Naive thymus-derived CD4-positive, alpha-beta T cell (primary cell): ENCODE results near the gene GRWD1. TPM values are rescaled to one million over a fixed set of nuclear protein-coding genes. Genes with fewer than 3 reads are reported as not detected.
A peak's percentile ranks its signal among the peaks of the same experiment; 100 is the strongest.

ENCODE experiments used
- ATAC-seq: fragments of 150-1000 bp; cut with Tn5 transposase; 2 replicates; pipeline ENCODE4 v1.10.0; 2021; ENCODE audit warnings: mild to moderate bottlenecking, moderate library complexity
- CTCF ChIA-PET: fragments of 350-600 bp; sonication (Branson Sonifier 250); formaldehyde crosslinking; loops from one replicate; lab custom pipeline; 2021; ENCODE audit warnings: antibody characterized with exemption; lab: Charles Lee
- POLR2A ChIA-PET: fragments of 350-600 bp; sonication (Branson Sonifier 250); formaldehyde crosslinking; loops from one replicate; lab custom pipeline; 2021; ENCODE audit warnings: antibody characterized with exemption, inconsistent platforms; lab: Charles Lee
- DNase-seq, 9 donors: peaks; one replicate each; pipeline versions ENCODE4 v3.0.0 to v3.0.0-alpha.2; 2020 to 2022; ENCODE audit warnings: mixed read lengths in 1 of 9
- H3K27ac ChIP-seq: one replicate; pipeline ENCODE4 v1.7.0; 2013; ENCODE audit warnings: mild to moderate bottlenecking, low read depth, low read length, moderate library complexity
- H3K27me3 ChIP-seq, 2 donors: one replicate each; pipeline ENCODE4 v1.7.0; 2013; ENCODE audit warnings: low read length in 2 of 2, mild to moderate bottlenecking in 2 of 2, moderate library complexity in 2 of 2; ENCODE audit not compliant: control insufficient read depth in 2 of 2, insufficient read depth in 2 of 2
- H3K36me3 ChIP-seq, 3 experiments: 1 replicate in 2 of 3; 2 replicates in 1 of 3; pipeline ENCODE4 v1.7.0; 2013; ENCODE audit warnings: low read length in 3 of 3, mild to moderate bottlenecking in 3 of 3, moderate library complexity in 1 of 3; ENCODE audit not compliant: insufficient read depth in 3 of 3, control insufficient read depth in 2 of 3
- H3K4me1 ChIP-seq, 2 donors: one replicate each; pipeline ENCODE4 v1.7.0; 2013; ENCODE audit warnings: low read length in 2 of 2, mild to moderate bottlenecking in 2 of 2, moderate library complexity in 1 of 2; ENCODE audit not compliant: control insufficient read depth in 2 of 2, insufficient read depth in 2 of 2
- H3K4me3 ChIP-seq: 2 replicates; pipeline ENCODE4 v1.7.0; 2013; ENCODE audit warnings: mild to moderate bottlenecking, low read length
- H3K9me3 ChIP-seq, 3 experiments: 1 replicate in 2 of 3; 2 replicates in 1 of 3; pipeline ENCODE4 v1.7.0; 2013; ENCODE audit warnings: low read length in 3 of 3; ENCODE audit not compliant: control insufficient read depth in 2 of 3
- H3K27ac Mint-ChIP-seq, 9 donors: one replicate each; pipeline ENCODE4 v1.8.0; 2020 to 2022; ENCODE audit warnings: mixed read lengths in 9 of 9, mild to moderate bottlenecking in 8 of 9, moderate library complexity in 5 of 9, inconsistent platforms in 2 of 9
- H3K27me3 Mint-ChIP-seq, 5 donors: one replicate each; pipeline ENCODE4 v1.8.0; 2021 to 2022; ENCODE audit warnings: mixed read lengths in 5 of 5, mild to moderate bottlenecking in 1 of 5
- H3K36me3 Mint-ChIP-seq, 5 donors: one replicate each; pipeline ENCODE4 v1.8.0; 2020 to 2022; ENCODE audit warnings: mixed read lengths in 5 of 5, mild to moderate bottlenecking in 3 of 5, inconsistent platforms in 1 of 5
- H3K4me1 Mint-ChIP-seq, 7 donors: one replicate each; pipeline ENCODE4 v1.8.0; 2020 to 2022; ENCODE audit warnings: mixed read lengths in 7 of 7, mild to moderate bottlenecking in 3 of 7, inconsistent platforms in 1 of 7
- H3K4me3 Mint-ChIP-seq, 10 donors: one replicate each; pipeline ENCODE4 v1.8.0; 2020 to 2022; ENCODE audit warnings: mild to moderate bottlenecking in 10 of 10, mixed read lengths in 10 of 10, moderate library complexity in 6 of 10, inconsistent platforms in 2 of 10
- H3K9me3 Mint-ChIP-seq, 11 donors: one replicate each; pipeline ENCODE4 v1.8.0; 2020 to 2022; ENCODE audit warnings: mixed read lengths in 11 of 11, mild to moderate bottlenecking in 4 of 11, inconsistent platforms in 1 of 11, moderate library complexity in 1 of 11
- intact Hi-C, 2 donors: fragments of 100-400 bp; cut with micrococcal nuclease; formaldehyde crosslinking; loops; one replicate each; pipeline ENCODE4 v1.15.1; 2023
- polyA plus RNA-seq, 2 donors: library from polyadenylated mRNA; unstranded; fragments of 300-500 nt; fragmentation: Illumina TruSeq; gene quantifications; one replicate each; pipeline ENCODE4 v1.2.3, GENCODE V29; 2021
- total RNA-seq, 6 experiments: library from RNA in 5 of 6; stranded (reverse) in 5 of 6; gene quantifications; 1 replicate in 5 of 6; 2 replicates in 1 of 6; pipeline ENCODE4 v1.2.3 and lab custom pipeline; 2021 to 2026

The GRWD1 gene
- total and polyA plus RNA-seq, 7 experiments from 2014 or later, result 26.1 to 51.6 (median 40.3) TPM

DNA sequence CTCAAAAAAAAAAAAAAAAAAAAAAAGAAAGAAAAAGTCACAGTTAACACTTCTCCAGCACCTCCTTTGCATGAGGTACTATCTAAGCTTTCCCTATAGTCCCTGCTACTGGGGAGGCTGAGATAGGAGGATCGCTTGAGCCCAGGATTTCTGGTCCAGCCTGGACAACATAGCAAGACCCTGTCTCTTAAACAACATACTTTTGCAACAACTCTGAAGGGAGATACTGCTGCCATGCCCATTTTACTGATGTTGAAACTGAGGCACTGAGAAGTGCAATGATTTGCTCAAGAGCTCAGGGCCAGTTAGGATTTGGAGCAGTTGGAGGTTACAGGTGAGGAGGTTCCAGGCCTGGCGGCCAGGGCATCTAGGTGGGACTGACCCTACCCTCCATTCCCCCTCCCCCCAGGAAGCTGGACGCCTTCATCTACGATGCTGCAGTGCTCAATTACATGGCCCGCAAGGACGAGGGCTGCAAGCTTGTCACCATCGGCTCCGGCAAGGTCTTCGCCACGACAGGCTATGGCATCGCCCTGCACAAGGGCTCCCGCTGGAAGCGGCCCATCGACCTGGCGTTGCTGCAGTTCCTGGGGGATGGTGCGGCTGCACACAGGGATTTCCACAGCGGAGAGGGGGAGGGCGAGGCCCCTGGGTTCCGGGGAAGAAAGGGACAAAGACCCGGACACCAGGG, 4.3 kb upstream of the GRWD1 start:
- ATAC-seq (no peak), DNase-seq (no peak)
- H3K36me3 Mint-ChIP-seq, result peaks cover 0 to 5% (median 0%) of the 10 kb centered on the region in 5 donors
- ChIA-PET CTCF (no interaction called here), POLR2A (interaction anchor here (0.7 kb wide), 1 partner anchor 1167 kb away, joined by 3 read pairs; no protein-coding TSS in a partner anchor)
- H3K4me3 Mint-ChIP-seq, result peak overlapping the region in 9 of 10 donors; percentile 53 to 77 (median 68)
- Histone ChIP-seq H3K36me3 (peaks cover 0 to 4% (median 0%) of the 10 kb centered on the region in 3 experiments), H3K4me3 (no peak overlapping the region), H3K27ac (no peak overlapping the region), H3K4me1 (peaks cover 18 to 20% of the 10 kb centered on the region in 2 donors), H3K9me3 (no peaks in the 10 kb centered on the region), H3K27me3 (peaks cover 0 to 8% of the 10 kb centered on the region in 2 donors)
- H3K27ac Mint-ChIP-seq, result peak overlapping the region in 1 of 9 donors; percentile 17
- peaks cover 13 to 48% (median 27%) of the 10 kb centered on the region in 5 donors for H3K27me3 Mint-ChIP-seq
- intact Hi-C loops, result no loop called here
- peaks cover 10 to 25% (median 21%) of the 10 kb centered on the region in 7 donors for H3K4me1 Mint-ChIP-seq
- H3K9me3 Mint-ChIP-seq, result peaks cover 0 to 1% (median 0%) of the 10 kb centered on the region in 11 donors

DNA sequence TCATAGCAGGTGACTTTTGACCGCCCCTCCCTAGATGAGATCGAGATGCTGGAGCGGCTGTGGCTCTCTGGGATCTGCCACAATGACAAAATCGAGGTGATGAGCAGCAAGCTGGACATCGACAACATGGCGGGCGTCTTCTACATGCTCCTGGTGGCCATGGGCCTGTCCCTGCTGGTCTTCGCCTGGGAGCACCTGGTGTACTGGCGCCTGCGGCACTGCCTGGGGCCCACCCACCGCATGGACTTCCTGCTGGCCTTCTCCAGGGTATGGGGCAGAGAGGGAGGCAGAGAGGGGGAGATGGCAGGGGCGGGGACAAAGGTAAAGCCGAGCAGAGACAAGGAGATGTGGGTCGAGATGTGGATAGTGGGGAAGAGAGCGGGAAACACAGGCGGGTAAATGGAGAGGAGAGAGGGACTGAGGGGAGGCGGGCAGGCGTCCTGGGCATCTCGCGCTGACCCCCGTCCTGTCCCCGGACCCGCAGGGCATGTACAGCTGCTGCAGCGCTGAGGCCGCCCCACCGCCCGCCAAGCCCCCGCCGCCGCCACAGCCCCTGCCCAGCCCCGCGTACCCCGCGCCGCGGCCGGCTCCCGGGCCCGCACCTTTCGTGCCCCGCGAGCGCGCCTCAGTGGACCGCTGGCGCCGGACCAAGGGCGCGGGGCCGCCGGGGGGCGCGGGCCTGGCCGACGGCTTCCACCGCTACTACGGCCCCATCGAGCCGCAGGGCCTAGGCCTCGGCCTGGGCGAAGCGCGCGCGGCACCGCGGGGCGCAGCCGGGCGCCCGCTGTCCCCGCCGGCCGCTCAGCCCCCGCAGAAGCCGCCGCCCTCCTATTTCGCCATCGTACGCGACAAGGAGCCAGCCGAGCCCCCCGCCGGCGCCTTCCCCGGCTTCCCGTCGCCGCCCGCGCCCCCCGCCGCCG, 3.4 kb upstream of the GRWD1 start:
- peak overlapping the region in 1 of 9 donors; percentile 52 for H3K27ac Mint-ChIP-seq
- CTCF ChIA-PET, result interaction anchor here (0.6 kb wide), 1 partner anchor 1904 kb away, joined by 3 read pairs; no protein-coding TSS in a partner anchor

DNA sequence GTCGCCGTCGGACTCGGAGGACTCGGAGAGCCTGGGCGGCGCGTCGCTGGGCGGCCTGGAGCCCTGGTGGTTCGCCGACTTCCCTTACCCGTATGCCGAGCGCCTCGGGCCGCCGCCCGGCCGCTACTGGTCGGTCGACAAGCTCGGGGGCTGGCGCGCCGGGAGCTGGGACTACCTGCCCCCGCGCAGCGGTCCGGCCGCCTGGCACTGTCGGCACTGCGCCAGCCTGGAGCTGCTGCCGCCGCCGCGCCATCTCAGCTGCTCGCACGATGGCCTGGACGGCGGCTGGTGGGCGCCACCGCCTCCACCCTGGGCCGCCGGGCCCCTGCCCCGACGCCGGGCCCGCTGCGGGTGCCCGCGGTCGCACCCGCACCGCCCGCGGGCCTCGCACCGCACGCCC, 2.5 kb upstream of the GRWD1 start:
- peaks cover 0 to 8% of the 10 kb centered on the region in 2 donors for H3K27me3 ChIP-seq
- POLR2A ChIA-PET, result interaction anchor here (0.9 to 1.0 kb wide), 2 partner anchors 12 to 79 kb away, joined by 3 read pairs; partner anchors contain the start of genes KCNJ14, SYNGR4 and TMEM143
- intact Hi-C loops, result no loop called here
- peaks cover 6 to 15% (median 10%) of the 10 kb centered on the region in 3 experiments for H3K36me3 ChIP-seq
- CTCF ChIA-PET, result interaction anchor here (0.6 kb wide), 1 partner anchor 1905 kb away, joined by 3 read pairs; no protein-coding TSS in a partner anchor
- H3K9me3 Mint-ChIP-seq, result peaks cover 0 to 1% (median 0%) of the 10 kb centered on the region in 11 donors
- H3K27ac Mint-ChIP-seq, result no peak overlapping the region
- H3K9me3 ChIP-seq, result no peaks in the 10 kb centered on the region
- peaks cover 2 to 9% (median 6%) of the 10 kb centered on the region in 5 donors for H3K36me3 Mint-ChIP-seq
- peaks cover 12 to 45% (median 21%) of the 10 kb centered on the region in 5 donors for H3K27me3 Mint-ChIP-seq
- H3K27ac ChIP-seq, result no peak overlapping the region
- no peak overlapping the region for H3K4me3 ChIP-seq
- no peak for ATAC-seq
- H3K4me3 Mint-ChIP-seq, result peak overlapping the region in 1 of 10 donors; percentile 93
- H3K4me1 Mint-ChIP-seq, result peaks cover 13 to 37% (median 31%) of the 10 kb centered on the region in 7 donors
- peaks cover 20 to 22% of the 10 kb centered on the region in 2 donors for H3K4me1 ChIP-seq
- DNase-seq, result peak in 3 of 9 donors; percentile 13 to 25 (median 14)

More for the DNA sequence above, 3.4 kb upstream of the GRWD1 start:
- Mint-ChIP-seq H3K4me3 (peak overlapping the region; percentile 48 to 77 (median 66)), H3K27me3 (peaks cover 12 to 45% (median 27%) of the 10 kb centered on the region in 5 donors), H3K36me3 (peaks cover 0 to 5% (median 0%) of the 10 kb centered on the region in 5 donors), H3K4me1 (peaks cover 10 to 28% (median 24%) of the 10 kb centered on the region in 7 donors), H3K9me3 (peaks cover 0 to 1% (median 0%) of the 10 kb centered on the region in 11 donors)
- Histone ChIP-seq H3K4me3 (no peak overlapping the region), H3K27ac (no peak overlapping the region), H3K36me3 (peaks cover 2 to 7% (median 2%) of the 10 kb centered on the region in 3 experiments), H3K27me3 (peaks cover 0 to 8% of the 10 kb centered on the region in 2 donors), H3K4me1 (peaks cover 20 to 22% of the 10 kb centered on the region in 2 donors), H3K9me3 (no peaks in the 10 kb centered on the region)
- no peak for ATAC-seq
- intact Hi-C loops, result no loop called here
- no peak for DNase-seq
- POLR2A ChIA-PET, result no interaction called here

DNA sequence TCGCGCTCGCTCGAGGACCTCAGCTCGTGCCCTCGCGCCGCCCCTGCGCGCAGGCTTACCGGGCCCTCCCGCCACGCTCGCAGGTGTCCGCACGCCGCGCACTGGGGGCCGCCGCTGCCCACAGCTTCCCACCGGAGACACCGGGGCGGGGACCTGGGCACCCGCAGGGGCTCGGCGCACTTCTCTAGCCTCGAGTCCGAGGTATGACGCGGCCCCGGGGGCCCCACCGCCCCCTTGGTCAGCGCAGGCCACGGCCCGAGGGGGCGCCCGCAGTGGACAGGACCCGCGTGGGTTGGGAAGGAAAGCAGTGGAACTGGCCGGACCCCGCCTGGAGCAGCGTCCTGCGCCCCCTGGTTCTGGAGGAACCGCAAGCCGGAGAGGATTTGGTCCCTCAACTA, 2.1 kb upstream of the GRWD1 start:
- ATAC-seq, result no peak
- Histone ChIP-seq H3K9me3 (no peaks in the 10 kb centered on the region), H3K36me3 (peaks cover 6 to 20% (median 12%) of the 10 kb centered on the region in 3 experiments), H3K27ac (no peak overlapping the region), H3K4me1 (peaks cover 20 to 22% of the 10 kb centered on the region in 2 donors), H3K4me3 (peak overlapping the region; percentile 80), H3K27me3 (peaks cover 0 to 8% of the 10 kb centered on the region in 2 donors)
- Mint-ChIP-seq H3K4me3 (peak overlapping the region in 5 of 10 donors; percentile 90 to 95 (median 93)), H3K27me3 (peaks cover 12 to 45% (median 21%) of the 10 kb centered on the region in 5 donors), H3K36me3 (peaks cover 7 to 13% (median 11%) of the 10 kb centered on the region in 5 donors), H3K27ac (no peak overlapping the region), H3K9me3 (peaks cover 0 to 1% (median 0%) of the 10 kb centered on the region in 11 donors), H3K4me1 (peaks cover 18 to 41% (median 34%) of the 10 kb centered on the region in 7 donors)
- POLR2A ChIA-PET, result interaction anchor here (0.9 to 1.0 kb wide), 2 partner anchors 12 to 80 kb away, joined by 3 read pairs; partner anchors contain the start of genes KCNJ14, SYNGR4 and TMEM143
- CTCF ChIA-PET, result no interaction called here
- intact Hi-C loops, result loop anchor here (2.0 kb wide), 4 partner anchors 25 to 1323 kb away; partner anchors contain the start of genes AP2A1 (in 1 of the 2) and KDELR1 (in 1 of the 2)
- peak in 1 of 9 donors; percentile 16 for DNase-seq

DNA sequence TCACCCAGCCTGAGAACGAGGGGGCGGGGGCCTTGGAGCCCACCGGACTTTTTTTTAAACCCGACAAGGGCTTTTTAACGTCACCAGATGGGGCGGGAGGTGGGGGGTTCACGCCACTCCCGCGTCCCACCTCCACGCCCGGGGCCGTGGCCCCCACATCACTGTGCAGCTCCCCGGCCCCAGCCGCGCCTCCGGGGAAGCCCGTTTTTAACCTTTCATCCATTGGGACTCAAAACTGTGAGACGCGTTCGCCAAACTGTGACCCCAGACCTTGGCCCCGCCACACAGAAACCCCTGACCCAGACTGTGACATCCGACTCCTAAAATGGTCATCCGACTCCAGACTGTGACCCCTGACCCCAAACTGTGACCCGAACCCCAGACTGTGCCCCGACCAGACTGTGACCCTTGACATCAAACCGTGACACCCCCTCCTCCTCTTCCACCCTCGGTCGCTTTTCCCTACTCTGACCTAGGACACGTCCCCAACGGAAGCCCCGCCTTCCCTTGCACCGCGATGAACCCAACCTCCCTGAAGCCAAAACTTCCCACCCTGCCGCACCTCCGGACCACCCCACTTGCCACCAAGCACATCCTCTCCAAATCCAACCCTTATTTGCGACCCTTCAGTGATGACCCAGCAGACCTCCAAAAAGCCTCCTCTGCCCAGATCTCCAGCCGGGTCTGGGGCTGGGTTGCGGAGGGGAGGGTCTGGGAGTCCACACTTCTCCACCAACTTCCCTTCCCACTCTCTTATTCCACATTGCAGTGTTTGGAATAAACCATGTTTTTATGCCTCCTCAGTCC, 1.5 kb upstream of the GRWD1 start:
- CTCF ChIA-PET, result no interaction called here

More for the DNA sequence above, 1.5 kb upstream of the GRWD1 start:
- Mint-ChIP-seq H3K27ac (peak overlapping the region; percentile 28 to 97 (median 93)), H3K27me3 (peaks cover 12 to 43% (median 21%) of the 10 kb centered on the region in 5 donors), H3K4me3 (peak overlapping the region; percentile 87 to 96 (median 93)), H3K9me3 (peaks cover 0 to 1% (median 0%) of the 10 kb centered on the region in 11 donors), H3K36me3 (peaks cover 8 to 17% (median 16%) of the 10 kb centered on the region in 5 donors), H3K4me1 (peaks cover 19 to 44% (median 36%) of the 10 kb centered on the region in 7 donors)
- DNase-seq, result no peak
- Histone ChIP-seq H3K27ac (peak overlapping the region; percentile 83), H3K4me1 (peaks cover 20 to 22% of the 10 kb centered on the region in 2 donors), H3K4me3 (peak overlapping the region; percentile 80), H3K36me3 (peaks cover 6 to 26% (median 12%) of the 10 kb centered on the region in 3 experiments), H3K27me3 (peaks cover 0 to 8% of the 10 kb centered on the region in 2 donors), H3K9me3 (no peaks in the 10 kb centered on the region)
- ATAC-seq, result no peak
- POLR2A ChIA-PET, result interaction anchor here (0.9 to 2.2 kb wide), 4 partner anchors 11 to 175 kb away, joined by 3 to 5 read pairs (median 3); partner anchors contain the start of genes KCNJ14, KDELR1, RPL18 and SPHK2
- intact Hi-C loops, result loop anchor here (2.0 kb wide), 4 partner anchors 26 to 1322 kb away; partner anchors contain the start of genes AP2A1 (in 1 of the 2) and KDELR1 (in 1 of the 2)
